Iris pigment epithelial cell (primary cell): ENCODE measurements around the gene VPS26A.

Experiments used
- DNase-seq: peaks from one replicate; pipeline ENCODE4 v3.0.0-alpha.2; 2011; ENCODE audit warnings: low read depth

VPS26A gene

DNA sequence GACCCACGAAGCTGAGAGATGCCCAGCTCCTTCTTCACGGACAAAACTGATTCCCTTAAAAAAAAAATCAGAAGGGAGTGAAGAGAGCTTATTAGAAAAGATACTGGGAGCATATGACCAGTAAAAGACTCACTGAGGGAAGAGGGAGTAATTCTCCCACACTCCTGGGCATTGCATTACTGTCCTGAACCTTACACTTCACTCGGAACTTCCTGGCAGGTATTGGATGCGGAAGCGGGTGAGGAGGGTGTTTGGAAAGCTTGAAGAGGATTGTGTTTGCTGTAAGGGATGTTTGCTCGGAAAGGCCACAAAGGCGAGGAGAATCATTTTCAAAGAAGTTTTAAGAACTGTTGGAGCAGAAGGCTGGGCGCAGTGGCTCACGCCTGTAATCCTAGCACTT lies 96.5 kb downstream of the VPS26A start:
- DNase-seq = no peak
